K562 (cell line): ENCODE measurements around the gene ASPRV1. TPM values are rescaled to one million over a fixed set of nuclear protein-coding genes. Genes with fewer than 3 reads are reported as not detected.

ENCODE experiments used
- ATAC-seq: fragments of 200-7000 bp; cut with Tn5 transposase; 3 replicates; pipeline ENCODE4 v1.9.1; 2020; ENCODE audit warnings: moderate library complexity
- BruUV-seq: library from RNA; stranded (reverse); fragments of 400-500 nt; replicated peaks from 2 replicates; lab custom pipeline; 2021; lab: Mats Ljungman, UMichigan
- CTCF ChIA-PET: fragments of 300-600 bp; formaldehyde crosslinking; extraction: SDS; loops from one replicate; lab custom pipeline; 2021; ENCODE audit warnings: low intra/inter-chr PET ratio; lab: Yijun Ruan, JAX
- POLR2A ChIA-PET: fragments of 300-600, 350-650 bp; sonication (Branson Sonifier 250); formaldehyde crosslinking; extraction: SDS; loops from one replicate; lab custom pipeline; 2021; ENCODE audit warnings: antibody characterized with exemption, inconsistent platforms; lab: Yijun Ruan, JAX
- DNase-seq, 4 experiments: peaks; one replicate each; pipeline versions ENCODE4 v3.0.0 to v3.0.0-alpha.2; 2011 to 2018; ENCODE audit warnings: low spot score in 3 of 4, mixed read lengths in 3 of 4; ENCODE audit errors: extremely low read depth in 1 of 4
- FAIRE-seq: peaks from 2 replicates; lab custom pipeline; 2011; peaks lifted over from hg19 to GRCh38; lab: Jason Lieb, UNC
- H2AFZ ChIP-seq: 2 replicates; pipeline ENCODE4 v1.6.0; 2011; ENCODE audit warnings: low read depth, low read length, control low read depth, inconsistent platforms
- H3K27ac ChIP-seq: fragments of 200-600 bp; 3 replicates; pipeline ENCODE4 v1.8.0; 2011; ENCODE audit warnings: low read depth, mild to moderate bottlenecking, control low read depth, inconsistent platforms, low read length, moderate library complexity, mixed read lengths; ENCODE audit errors: extremely low read depth
- H3K27me3 ChIP-seq, 2 experiments: fragments of 300-600 bp in 1 of 2; 2 replicates in 1 of 2; 3 replicates in 1 of 2; pipeline versions ENCODE4 v1.6.0 to v1.8.0; 2011; ENCODE audit warnings: inconsistent platforms in 2 of 2, low read length in 2 of 2, mild to moderate bottlenecking in 1 of 2, mixed read lengths in 1 of 2, moderate library complexity in 1 of 2; ENCODE audit not compliant: control insufficient read depth in 2 of 2, insufficient read depth in 2 of 2
- H3K36me3 ChIP-seq: fragments of 300-600 bp; 3 replicates; pipeline ENCODE4 v1.8.0; 2011; ENCODE audit warnings: mild to moderate bottlenecking, low read length, inconsistent platforms; ENCODE audit not compliant: control insufficient read depth, insufficient read depth
- H3K4me1 ChIP-seq, 2 experiments: fragments of 200-600 bp in 1 of 2; replicated peaks in 1 of 2; 2 replicates in 1 of 2; 3 replicates in 1 of 2; pipeline versions ENCODE4 v1.5.1 to v1.8.0; 2011; ENCODE audit warnings: inconsistent platforms in 2 of 2, low read length in 2 of 2, mild to moderate bottlenecking in 1 of 2, mixed read lengths in 1 of 2, moderate library complexity in 1 of 2; ENCODE audit not compliant: control insufficient read depth in 2 of 2, insufficient read depth in 2 of 2
- H3K4me2 ChIP-seq: 2 replicates; pipeline ENCODE4 v1.6.1; 2011; ENCODE audit warnings: low read length, control low read depth, inconsistent platforms, mixed read lengths; ENCODE audit not compliant: insufficient read depth
- H3K4me3 ChIP-seq: fragments of 200-600 bp; sonication (generic), shearing (Covaris generic); 2 replicates; pipeline ENCODE4 v1.5.1; 2016; ENCODE audit warnings: control low read depth, inconsistent platforms
- H3K79me2 ChIP-seq: fragments of 200-600 bp; 3 replicates; pipeline ENCODE4 v1.8.0; 2011; ENCODE audit warnings: low read length, inconsistent platforms; ENCODE audit not compliant: control insufficient read depth, insufficient read depth
- H3K9ac ChIP-seq, 2 experiments: 2 replicates each; pipeline versions ENCODE4 v1.6.0 to v1.6.1; 2011; ENCODE audit warnings: low read depth in 2 of 2, low read length in 2 of 2, control low read depth in 1 of 2, inconsistent platforms in 1 of 2, mild to moderate bottlenecking in 1 of 2, mixed read lengths in 1 of 2; ENCODE audit not compliant: insufficient read depth in 1 of 2
- H3K9me1 ChIP-seq: one replicate; pipeline ENCODE4 v1.6.0; 2011; ENCODE audit warnings: inconsistent platforms, mild to moderate bottlenecking, low read length, moderate library complexity; ENCODE audit not compliant: control insufficient read depth, insufficient read depth
- H3K9me3 ChIP-seq: replicated peaks from 2 replicates; pipeline ENCODE4 v1.5.1; 2011; ENCODE audit warnings: low read depth, low read length, inconsistent platforms; ENCODE audit not compliant: control insufficient read depth, insufficient read depth
- H4K20me1 ChIP-seq: replicated peaks from 2 replicates; pipeline ENCODE4 v1.6.1; 2011; ENCODE audit warnings: low read length, inconsistent platforms, mixed read lengths; ENCODE audit not compliant: control insufficient read depth, insufficient read depth
- BRF2 ChIP-seq: IDR thresholded peaks from 3 replicates; pipeline ENCODE4 v1.6.1; 2011; ENCODE audit warnings: borderline replicate concordance, mild to moderate bottlenecking; ENCODE audit not compliant: insufficient read length, insufficient read depth
- CBX8 ChIP-seq: fragments of 200-600 bp; sonication (generic); IDR thresholded peaks from 2 replicates; pipeline ENCODE4 v1.6.1; 2012; ENCODE audit warnings: borderline replicate concordance, mixed run types, low read depth, mild to moderate bottlenecking, moderate library complexity, mixed read lengths, low read length, control low read depth, inconsistent platforms; ENCODE audit not compliant: poor library complexity, severe bottlenecking; ENCODE audit errors: extremely low read depth
- CEBPB ChIP-seq: fragments of 450-650 bp; IDR thresholded peaks from 2 replicates; pipeline ENCODE4 v1.6.1; 2016; ENCODE audit warnings: missing genetic modification characterization, missing compliant biosample characterization
- CXXC5 ChIP-seq: fragments of 250-450 bp; sonication (Bioruptor Pico); IDR thresholded peaks from 2 replicates; pipeline ENCODE4 v1.8.0; 2022; ENCODE audit warnings: inconsistent platforms, mild to moderate bottlenecking, moderate library complexity
- E2F6 ChIP-seq, 2 experiments: IDR thresholded peaks; 2 replicates each; pipeline ENCODE4 v1.6.1; 2011; ENCODE audit warnings: borderline replicate concordance in 1 of 2, control low read depth in 1 of 2, low read depth in 1 of 2, low read length in 1 of 2, mild to moderate bottlenecking in 1 of 2, mixed read lengths in 1 of 2, moderate library complexity in 1 of 2; ENCODE audit not compliant: insufficient read depth in 1 of 2, insufficient read length in 1 of 2, poor library complexity in 1 of 2, severe bottlenecking in 1 of 2; ENCODE audit errors: extremely low read depth in 1 of 2
- IRF9 ChIP-seq: fragments of 450-650 bp; IDR thresholded peaks from 2 replicates; pipeline ENCODE4 v1.6.1; 2016; ENCODE audit warnings: missing biosample characterization, missing genetic modification characterization
- MAX ChIP-seq: sonication (generic); formaldehyde crosslinking; IDR thresholded peaks from 2 replicates; pipeline ENCODE4 v1.9.0; 2022; ENCODE audit warnings: mild to moderate bottlenecking, missing genetic modification reagents
- NCOA6 ChIP-seq: fragments of 450-650 bp; IDR thresholded peaks from 2 replicates; pipeline ENCODE4 v1.6.1; 2017; ENCODE audit warnings: mild to moderate bottlenecking
- NR2C1 ChIP-seq, 2 experiments: fragments of 450-650 bp; IDR thresholded peaks; 2 replicates each; pipeline ENCODE4 v1.6.1; 2017; ENCODE audit warnings: mild to moderate bottlenecking in 2 of 2, antibody characterized with exemption in 1 of 2, inconsistent platforms in 1 of 2, missing compliant biosample characterization in 1 of 2, missing genetic modification characterization in 1 of 2
- SRF ChIP-seq, 2 experiments: fragments of 250-450, 450-650 bp in 1 of 2; sonication (Bioruptor Pico) in 1 of 2; sonication (generic) in 1 of 2; formaldehyde crosslinking; IDR thresholded peaks; 2 replicates each; pipeline versions ENCODE4 v1.5.0 to v1.5.1; 2020 to 2022; ENCODE audit warnings: mild to moderate bottlenecking in 1 of 2, missing genetic modification reagents in 1 of 2
- ZNF24 ChIP-seq: fragments of 450-650 bp; IDR thresholded peaks from 2 replicates; pipeline ENCODE4 v1.6.1; 2016
- ZZZ3 ChIP-seq: fragments of 450-650 bp; IDR thresholded peaks from 2 replicates; pipeline ENCODE4 v1.6.1; 2016; ENCODE audit warnings: antibody characterized with exemption, mild to moderate bottlenecking, moderate library complexity
- WGBS: fragments of 100-300 bp; shearing (Covaris generic); methylation state at CpG from one replicate; pipeline ENCODE4 v1.1.6; 2016; ENCODE audit warnings: low coverage, mixed read lengths; ENCODE audit not compliant: insufficient coverage; ENCODE audit errors: missing lambda C conversion rate; 5-methylcytosine and 5-hydroxymethylcytosine counted together
- in situ Hi-C: fragments of 300-500 bp; cut with MboI; formaldehyde crosslinking; loops from 4 replicates; pipeline ENCODE4 v1.15.0; 2018; ENCODE audit warnings: inconsistent platforms, mixed read lengths
- intact Hi-C: fragments of 100-400 bp; cut with micrococcal nuclease; formaldehyde crosslinking; loops from 2 replicates; pipeline ENCODE4 v1.14.2; 2022
- polyA plus RNA-seq, 8 experiments: library from polyadenylated mRNA; depleted of rRNA in 4 of 8; stranded (reverse) in 5 of 8; unstranded in 3 of 8; fragments of >200 nt; fragmentation: Nextera tagmentation in 2 of 8; fragmentation: Illumina TruSeq in 1 of 8; extraction: Ambion mirVana in 2 of 8; extraction: Trizol in 1 of 8; gene quantifications; 2 replicates each; pipeline versions ENCODE4 v1.2.1 to v1.2.3, GENCODE V29; 2011 to 2014; ENCODE audit warnings: inconsistent platforms in 1 of 8, missing spikeins in 1 of 8
- total RNA-seq, 7 experiments: library from RNA; depleted of rRNA in 6 of 7; stranded (reverse); fragments of >200 nt in 6 of 7; fragmentation: Illumina TruSeq in 2 of 7; extraction: Trizol in 2 of 7; gene quantifications; 2 replicates each; pipeline versions ENCODE4 v1.2.1 to v1.2.3, GENCODE V29; 2011 to 2021; ENCODE audit warnings: low replicate concordance in 1 of 7
- TF ChIP-seq, protein P1 (sequence below): fragments of 250-450 bp; sonication (Bioruptor Pico); IDR thresholded peaks from 2 replicates; pipeline ENCODE4 v1.5.0; 2021

ASPRV1 gene
- total and polyA plus RNA-seq, 9 of the 15 experiments (the other 6 are each of a cell fraction or from before 2014, with no cell fraction given): 0.17 to 0.72 (median 0.47) TPM; not detected in 1

GRCh38 chr2:69926849-69927515, 34.4 kb downstream of the ASPRV1 start (continued):
- 0 out of 2 replicates have a peak, but pooled peaks have one; percentile 10 for TF ChIP-seq IRF9 (tag)
- TF ChIP-seq NCOA6: no peak
- TF ChIP-seq NR2C1 (IDR thresholded peaks at IDR 0.05): no peak
- TF ChIP-seq NR2C1 (tag; IDR thresholded peaks at IDR 0.05): 0 out of 2 replicates have a peak, but pooled peaks have one; percentile 14
- peak in 1 of 2 experiments; percentile 42; a peak in 1 of 4 replicates for TF ChIP-seq SRF (CRISPR knock-in tag; IDR thresholded peaks at IDR 0.05)
- TF ChIP-seq CEBPB (tag): peak; percentile 85
- TF ChIP-seq, protein P1, sequence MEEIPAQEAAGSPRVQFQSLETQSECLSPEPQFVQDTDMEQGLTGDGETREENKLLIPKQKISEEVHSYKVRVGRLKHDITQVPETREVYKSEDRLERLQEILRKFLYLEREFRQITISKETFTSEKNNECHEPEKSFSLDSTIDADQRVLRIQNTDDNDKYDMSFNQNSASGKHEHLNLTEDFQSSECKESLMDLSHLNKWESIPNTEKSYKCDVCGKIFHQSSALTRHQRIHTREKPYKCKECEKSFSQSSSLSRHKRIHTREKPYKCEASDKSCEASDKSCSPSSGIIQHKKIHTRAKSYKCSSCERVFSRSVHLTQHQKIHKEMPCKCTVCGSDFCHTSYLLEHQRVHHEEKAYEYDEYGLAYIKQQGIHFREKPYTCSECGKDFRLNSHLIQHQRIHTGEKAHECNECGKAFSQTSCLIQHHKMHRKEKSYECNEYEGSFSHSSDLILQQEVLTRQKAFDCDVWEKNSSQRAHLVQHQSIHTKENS (CRISPR knock-in tag): no peak

GRCh38 chr2:69923116-69923515, 38.3 kb downstream of the ASPRV1 start:
- FAIRE-seq: no peak
- TF ChIP-seq MAX (no peak), ZNF24 (no peak), CBX8 (no peak), E2F6 (IDR thresholded peaks at IDR 0.05; ENCODE audit: borderline replicate concordance in 1 of 2, extremely low read depth in 1 of 2, insufficient read depth in 1 of 2, insufficient read length in 1 of 2, low read depth in 1 of 2, low read length in 1 of 2, poor library complexity in 1 of 2, severe bottlenecking in 1 of 2) (no peak), ZZZ3 (no peak), BRF2 (no peak), CXXC5 (CRISPR knock-in tag) (no peak)

More at GRCh38 chr2:69923116-69923515, 38.3 kb downstream of the ASPRV1 start:
- Histone ChIP-seq H3K9me1 (no peaks in the 10 kb centered on the region), H3K9me3 (no peaks in the 10 kb centered on the region), H2AFZ (no peak overlapping the region), H3K36me3 (peaks cover 88% of the 10 kb centered on the region), H3K4me2 (no peak overlapping the region), H3K79me2 (peaks cover 13% of the 10 kb centered on the region), H3K4me3 (no peak overlapping the region), H3K27me3 (no peaks in the 10 kb centered on the region), H3K9ac (no peak overlapping the region), H3K27ac (no peak overlapping the region), H4K20me1 (no peaks in the 10 kb centered on the region), H3K4me1 (peaks cover 0 to 3% of the 10 kb centered on the region in 2 experiments; a peak in 2 of 5 replicates)
- no peak for ATAC-seq
- CTCF ChIA-PET: interaction anchor here (0.6 kb wide), 1 partner anchor 1078 kb away, joined by 3 read pairs; no protein-coding TSS in a partner anchor
- WGBS: 92% methylated on average over 3 of the region's 3 CpGs
- no peak for DNase-seq
- intact Hi-C loops (no loop called here), in situ Hi-C loops (loop anchor here (25.0 kb wide), 1 partner anchor 714 kb away; no protein-coding TSS in a partner anchor)
- BruUV-seq: no TSS peak
- POLR2A ChIA-PET: interaction anchor here (1.0 to 12.6 kb wide), 5 partner anchors 9 to 162 kb away, joined by 5 to 107 read pairs (median 8); partner anchors contain the start of gene MXD1
